ENCODE data around the gene SSC5D. TPM values are rescaled to one million over a fixed set of nuclear protein-coding genes. Genes with fewer than 3 reads are reported as not detected.

SSC5D gene
- total and polyA plus RNA-seq, 9 of the 15 experiments (the other 6 are each of a cell fraction or from before 2014, with no cell fraction given), result 0.04 to 0.71 (median 0.14) TPM; not detected in 2

DNA sequence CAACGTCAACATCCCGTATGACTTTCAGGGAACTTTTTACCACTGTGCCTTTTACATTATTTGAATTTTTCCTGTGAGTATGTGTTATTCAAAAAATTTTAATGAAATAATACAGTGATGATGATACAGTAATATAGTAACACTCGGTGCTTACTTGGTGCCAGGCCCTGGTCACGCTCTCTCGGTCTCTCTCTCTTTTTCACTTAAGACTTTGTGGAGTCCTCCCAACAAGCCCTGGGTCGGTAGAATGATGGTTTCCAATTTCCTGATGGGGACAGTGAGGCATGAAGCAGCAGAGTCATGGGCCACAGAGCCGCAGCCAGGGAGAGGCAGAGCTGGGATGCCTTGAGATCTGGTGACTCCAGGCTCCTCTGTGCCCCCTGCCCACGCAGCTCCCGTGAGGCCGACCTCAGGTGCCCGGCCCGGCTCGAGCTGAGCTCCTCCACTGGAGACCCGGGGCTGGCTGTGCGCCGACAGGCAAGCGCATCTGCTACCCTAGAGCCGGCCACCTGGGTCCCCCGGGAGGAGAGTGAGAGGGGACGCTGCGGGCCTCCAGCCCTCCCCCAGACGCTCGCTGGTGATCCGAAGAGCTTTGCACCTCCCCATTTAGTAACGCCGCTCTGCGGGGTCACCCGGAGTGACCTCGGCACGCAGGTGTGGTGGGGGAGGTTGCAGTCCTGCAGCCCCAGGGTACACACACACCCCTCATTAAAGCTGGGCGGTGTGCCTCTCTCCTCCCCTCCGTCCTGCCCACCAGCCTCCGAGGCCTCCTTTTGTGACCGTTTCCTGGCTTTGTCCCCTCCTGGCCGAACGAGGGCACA is 61.5 kb downstream of the SSC5D start (continued):
- TF ChIP-seq, protein P1, sequence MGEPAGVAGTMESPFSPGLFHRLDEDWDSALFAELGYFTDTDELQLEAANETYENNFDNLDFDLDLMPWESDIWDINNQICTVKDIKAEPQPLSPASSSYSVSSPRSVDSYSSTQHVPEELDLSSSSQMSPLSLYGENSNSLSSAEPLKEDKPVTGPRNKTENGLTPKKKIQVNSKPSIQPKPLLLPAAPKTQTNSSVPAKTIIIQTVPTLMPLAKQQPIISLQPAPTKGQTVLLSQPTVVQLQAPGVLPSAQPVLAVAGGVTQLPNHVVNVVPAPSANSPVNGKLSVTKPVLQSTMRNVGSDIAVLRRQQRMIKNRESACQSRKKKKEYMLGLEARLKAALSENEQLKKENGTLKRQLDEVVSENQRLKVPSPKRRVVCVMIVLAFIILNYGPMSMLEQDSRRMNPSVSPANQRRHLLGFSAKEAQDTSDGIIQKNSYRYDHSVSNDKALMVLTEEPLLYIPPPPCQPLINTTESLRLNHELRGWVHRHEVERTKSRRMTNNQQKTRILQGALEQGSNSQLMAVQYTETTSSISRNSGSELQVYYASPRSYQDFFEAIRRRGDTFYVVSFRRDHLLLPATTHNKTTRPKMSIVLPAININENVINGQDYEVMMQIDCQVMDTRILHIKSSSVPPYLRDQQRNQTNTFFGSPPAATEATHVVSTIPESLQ (CRISPR knock-in tag; IDR thresholded peaks at IDR 0.05), result no peak
- TF ChIP-seq HDAC8 (tag; IDR thresholded peaks at IDR 0.05) (no peak), BCOR (IDR thresholded peaks at IDR 0.05) (no peak), HEY1 (CRISPR knock-in tag; IDR thresholded peaks at IDR 0.05; ENCODE audit: borderline replicate concordance) (no peak), PCBP1 (IDR thresholded peaks at IDR 0.05; ENCODE audit: low read depth, low read length, poor library complexity, severe bottlenecking) (peak; percentile 43), FOS (IDR thresholded peaks at IDR 0.05; ENCODE audit: extremely low read depth, insufficient read length) (no peak), ZBED1 (IDR thresholded peaks at IDR 0.05) (no peak), SMAD1 (IDR thresholded peaks at IDR 0.05; ENCODE audit: low read depth, low read length, partially characterized antibody) (no peak), ZBTB8A (IDR thresholded peaks at IDR 0.05; ENCODE audit: partially characterized antibody) (no peak), PML (IDR thresholded peaks at IDR 0.05; ENCODE audit: low read length) (no peak), FOSL1 (tag; conservative IDR thresholded peaks at IDR 0.05) (peak; percentile 77), ZNF274 (IDR thresholded peaks at IDR 0.05; ENCODE audit: borderline replicate concordance, low read depth, low read length) (no peak), GATA2 (CRISPR knock-in tag; IDR thresholded peaks at IDR 0.05) (no peak)
- TF ChIP-seq, protein P2, sequence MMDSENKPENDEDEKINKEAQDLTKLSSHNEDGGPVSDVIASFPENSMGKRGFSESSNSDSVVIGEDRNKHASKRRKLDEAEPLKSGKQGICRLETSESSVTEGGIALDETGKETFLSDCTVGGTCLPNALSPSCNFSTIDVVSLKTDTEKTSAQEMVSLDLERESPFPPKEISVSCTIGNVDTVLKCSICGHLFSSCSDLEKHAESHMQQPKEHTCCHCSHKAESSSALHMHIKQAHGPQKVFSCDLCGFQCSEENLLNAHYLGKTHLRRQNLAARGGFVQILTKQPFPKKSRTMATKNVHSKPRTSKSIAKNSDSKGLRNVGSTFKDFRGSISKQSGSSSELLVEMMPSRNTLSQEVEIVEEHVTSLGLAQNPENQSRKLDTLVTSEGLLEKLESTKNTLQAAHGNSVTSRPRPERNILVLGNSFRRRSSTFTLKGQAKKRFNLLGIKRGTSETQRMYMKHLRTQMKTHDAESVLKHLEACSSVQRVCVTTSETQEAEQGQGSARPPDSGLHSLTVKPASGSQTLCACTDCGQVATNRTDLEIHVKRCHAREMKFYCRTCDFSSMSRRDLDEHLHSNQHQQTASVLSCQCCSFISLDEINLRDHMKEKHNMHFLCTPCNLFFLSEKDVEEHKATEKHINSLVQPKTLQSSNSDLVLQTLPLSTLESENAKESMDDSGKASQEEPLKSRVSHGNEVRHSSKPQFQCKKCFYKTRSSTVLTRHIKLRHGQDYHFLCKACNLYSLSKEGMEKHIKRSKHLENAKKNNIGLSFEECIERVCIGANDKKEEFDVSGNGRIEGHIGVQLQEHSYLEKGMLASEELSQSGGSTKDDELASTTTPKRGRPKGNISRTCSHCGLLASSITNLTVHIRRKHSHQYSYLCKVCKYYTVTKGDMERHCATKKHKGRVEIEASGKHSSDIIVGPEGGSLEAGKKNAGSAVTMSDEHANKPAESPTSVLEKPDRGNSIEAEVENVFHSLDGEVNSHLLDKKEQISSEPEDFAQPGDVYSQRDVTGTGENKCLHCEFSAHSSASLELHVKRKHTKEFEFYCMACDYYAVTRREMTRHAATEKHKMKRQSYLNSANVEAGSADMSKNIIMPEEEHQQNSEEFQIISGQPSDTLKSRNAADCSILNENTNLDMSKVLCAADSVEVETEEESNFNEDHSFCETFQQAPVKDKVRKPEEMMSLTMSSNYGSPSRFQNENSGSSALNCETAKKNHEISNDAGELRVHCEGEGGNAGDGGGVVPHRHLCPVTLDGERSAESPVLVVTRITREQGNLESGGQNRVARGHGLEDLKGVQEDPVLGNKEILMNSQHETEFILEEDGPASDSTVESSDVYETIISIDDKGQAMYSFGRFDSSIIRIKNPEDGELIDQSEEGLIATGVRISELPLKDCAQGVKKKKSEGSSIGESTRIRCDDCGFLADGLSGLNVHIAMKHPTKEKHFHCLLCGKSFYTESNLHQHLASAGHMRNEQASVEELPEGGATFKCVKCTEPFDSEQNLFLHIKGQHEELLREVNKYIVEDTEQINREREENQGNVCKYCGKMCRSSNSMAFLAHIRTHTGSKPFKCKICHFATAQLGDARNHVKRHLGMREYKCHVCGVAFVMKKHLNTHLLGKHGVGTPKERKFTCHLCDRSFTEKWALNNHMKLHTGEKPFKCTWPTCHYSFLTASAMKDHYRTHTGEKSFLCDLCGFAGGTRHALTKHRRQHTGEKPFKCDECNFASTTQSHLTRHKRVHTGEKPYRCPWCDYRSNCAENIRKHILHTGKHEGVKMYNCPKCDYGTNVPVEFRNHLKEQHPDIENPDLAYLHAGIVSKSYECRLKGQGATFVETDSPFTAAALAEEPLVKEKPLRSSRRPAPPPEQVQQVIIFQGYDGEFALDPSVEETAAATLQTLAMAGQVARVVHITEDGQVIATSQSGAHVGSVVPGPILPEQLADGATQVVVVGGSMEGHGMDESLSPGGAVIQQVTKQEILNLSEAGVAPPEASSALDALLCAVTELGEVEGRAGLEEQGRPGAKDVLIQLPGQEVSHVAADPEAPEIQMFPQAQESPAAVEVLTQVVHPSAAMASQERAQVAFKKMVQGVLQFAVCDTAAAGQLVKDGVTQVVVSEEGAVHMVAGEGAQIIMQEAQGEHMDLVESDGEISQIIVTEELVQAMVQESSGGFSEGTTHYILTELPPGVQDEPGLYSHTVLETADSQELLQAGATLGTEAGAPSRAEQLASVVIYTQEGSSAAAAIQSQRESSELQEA (IDR thresholded peaks at IDR 0.05; ENCODE audit: low read depth), result no peak
- TF ChIP-seq, protein P3, sequence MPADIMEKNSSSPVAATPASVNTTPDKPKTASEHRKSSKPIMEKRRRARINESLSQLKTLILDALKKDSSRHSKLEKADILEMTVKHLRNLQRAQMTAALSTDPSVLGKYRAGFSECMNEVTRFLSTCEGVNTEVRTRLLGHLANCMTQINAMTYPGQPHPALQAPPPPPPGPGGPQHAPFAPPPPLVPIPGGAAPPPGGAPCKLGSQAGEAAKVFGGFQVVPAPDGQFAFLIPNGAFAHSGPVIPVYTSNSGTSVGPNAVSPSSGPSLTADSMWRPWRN (IDR thresholded peaks at IDR 0.05; ENCODE audit: low read depth), result no peak
- TF ChIP-seq, protein P4, sequence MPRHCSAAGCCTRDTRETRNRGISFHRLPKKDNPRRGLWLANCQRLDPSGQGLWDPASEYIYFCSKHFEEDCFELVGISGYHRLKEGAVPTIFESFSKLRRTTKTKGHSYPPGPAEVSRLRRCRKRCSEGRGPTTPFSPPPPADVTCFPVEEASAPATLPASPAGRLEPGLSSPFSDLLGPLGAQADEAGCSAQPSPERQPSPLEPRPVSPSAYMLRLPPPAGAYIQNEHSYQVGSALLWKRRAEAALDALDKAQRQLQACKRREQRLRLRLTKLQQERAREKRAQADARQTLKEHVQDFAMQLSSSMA (CRISPR knock-in tag; IDR thresholded peaks at IDR 0.05), result no peak
